ENCODE results near the gene ERG28. TPM values are rescaled to one million over a fixed set of nuclear protein-coding genes. Genes with fewer than 3 reads are reported as not detected.

Gene ERG28
- total and polyA plus RNA-seq, 2 of the 13 experiments (the other 11 are each of a cell fraction or from before 2014, with no cell fraction given) = 27.3 to 32.3 TPM

DNA sequence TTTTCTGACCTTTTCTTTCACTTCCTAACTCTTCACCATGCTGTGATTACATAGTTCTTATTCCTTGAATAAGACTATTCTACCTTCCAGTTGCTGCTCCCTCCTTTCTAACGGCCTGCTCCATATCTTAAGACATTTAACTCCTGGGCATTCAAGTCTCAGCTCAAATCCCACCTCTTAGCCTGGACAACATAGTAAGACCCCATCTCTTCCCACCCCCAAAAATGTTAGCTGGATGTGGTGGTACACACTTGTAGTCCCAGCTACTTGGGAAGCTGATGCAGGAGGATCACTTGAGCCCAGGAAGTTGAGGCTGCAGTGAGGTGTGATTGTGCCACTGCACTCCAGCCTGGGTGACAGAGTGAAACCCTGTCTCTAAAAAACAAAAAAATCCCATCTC, 10.9 kb downstream of the ERG28 start (continued):
- TF ChIP-seq, protein P1, sequence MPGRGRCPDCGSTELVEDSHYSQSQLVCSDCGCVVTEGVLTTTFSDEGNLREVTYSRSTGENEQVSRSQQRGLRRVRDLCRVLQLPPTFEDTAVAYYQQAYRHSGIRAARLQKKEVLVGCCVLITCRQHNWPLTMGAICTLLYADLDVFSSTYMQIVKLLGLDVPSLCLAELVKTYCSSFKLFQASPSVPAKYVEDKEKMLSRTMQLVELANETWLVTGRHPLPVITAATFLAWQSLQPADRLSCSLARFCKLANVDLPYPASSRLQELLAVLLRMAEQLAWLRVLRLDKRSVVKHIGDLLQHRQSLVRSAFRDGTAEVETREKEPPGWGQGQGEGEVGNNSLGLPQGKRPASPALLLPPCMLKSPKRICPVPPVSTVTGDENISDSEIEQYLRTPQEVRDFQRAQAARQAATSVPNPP (CRISPR knock-in tag; IDR thresholded peaks at IDR 0.05) = no peak

DNA sequence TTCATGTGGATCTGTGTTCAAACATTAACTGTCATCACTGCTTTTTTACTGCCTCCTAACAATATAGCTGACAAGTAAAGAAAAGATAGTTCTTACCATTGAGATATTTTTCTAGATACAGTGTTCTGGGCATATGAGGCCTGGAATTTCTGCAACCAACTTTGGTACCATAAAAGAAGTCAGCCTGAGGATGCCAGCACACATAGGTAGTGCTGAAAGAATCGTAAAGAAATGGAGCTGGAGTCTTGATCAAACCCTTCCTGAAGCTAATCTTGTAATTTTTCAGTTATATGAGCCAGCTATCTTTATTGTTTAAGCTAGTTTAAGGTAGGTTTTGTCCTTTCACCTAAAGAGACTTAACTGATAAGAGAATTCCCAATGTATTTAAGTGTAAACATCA, 11.3 kb downstream of the ERG28 start:
- ChIA-PET POLR2A (interaction anchor here (1.1 to 7.5 kb wide), 5 partner anchors 9 to 109 kb away, joined by 3 to 127 read pairs (median 15); partner anchors contain the start of genes ERG28, FLVCR2 and TTLL5), CTCF (ENCODE audit: low intra/inter-chr PET ratio, low total read pairs) (interaction anchor here (1.2 kb wide), 1 partner anchor 72 kb away, joined by 4 read pairs; no protein-coding TSS in a partner anchor)
- DNase-seq (ENCODE audit: low spot score) (no peak), FAIRE-seq (no peak), ATAC-seq (no peak)
- Histone ChIP-seq H2AFZ (ENCODE audit: low read length) (no peak overlapping the region), H3K27ac (ENCODE audit: extremely low read length, insufficient read depth, low read length) (peak overlapping the region; percentile 97), H3K4me3 (replicated peaks in 1 of 3; ENCODE audit: insufficient read depth in 1 of 3, low read depth in 2 of 3, low read length in 3 of 3) (no peak overlapping the region), H3K9ac (ENCODE audit: insufficient read depth, low read depth, low read length) (peak overlapping the region; percentile 70), H4K20me1 (ENCODE audit: insufficient read depth, low read length) (no peaks in the 10 kb centered on the region), H3K4me1 (ENCODE audit: insufficient read depth, low read length) (peaks cover 98% of the 10 kb centered on the region), H3K4me2 (ENCODE audit: low read depth, low read length) (peak overlapping the region; percentile 67; the same call in 1 of the 2 replicates), H3K36me3 (replicated peaks in 1 of 2; ENCODE audit: control insufficient read depth in 1 of 2, insufficient read depth in 2 of 2, low read length in 2 of 2) (peaks cover 0 to 10% of the 10 kb centered on the region in 2 experiments; a peak in 3 of 5 replicates), H3K79me2 (ENCODE audit: insufficient read depth, low read length) (no peaks in the 10 kb centered on the region), H3K9me3 (ENCODE audit: low read length) (no peaks in the 10 kb centered on the region), H3K27me3 (ENCODE audit: control insufficient read depth in 1 of 2, insufficient read depth in 2 of 2, low read length in 2 of 2) (no peaks in the 10 kb centered on the region)
- in situ Hi-C loops (cut with HindIII; ENCODE audit: extremely low pct_ligation_motif_present, low pct_unique_long_range_greater_than_20kb) (no loop called here), intact Hi-C loops (cut with micrococcal nuclease; ENCODE audit: unreplicated experiment) (loop anchor here (2.0 kb wide), 2 partner anchors 23 to 131 kb away; no protein-coding TSS in a partner anchor)
- WGBS (ENCODE audit: low lambda C conversion rate) = 100% methylated on average over 1 of the region's 1 CpG
- BruUV-seq (replicated peaks) = no TSS peak
- TF ChIP-seq, protein P2, sequence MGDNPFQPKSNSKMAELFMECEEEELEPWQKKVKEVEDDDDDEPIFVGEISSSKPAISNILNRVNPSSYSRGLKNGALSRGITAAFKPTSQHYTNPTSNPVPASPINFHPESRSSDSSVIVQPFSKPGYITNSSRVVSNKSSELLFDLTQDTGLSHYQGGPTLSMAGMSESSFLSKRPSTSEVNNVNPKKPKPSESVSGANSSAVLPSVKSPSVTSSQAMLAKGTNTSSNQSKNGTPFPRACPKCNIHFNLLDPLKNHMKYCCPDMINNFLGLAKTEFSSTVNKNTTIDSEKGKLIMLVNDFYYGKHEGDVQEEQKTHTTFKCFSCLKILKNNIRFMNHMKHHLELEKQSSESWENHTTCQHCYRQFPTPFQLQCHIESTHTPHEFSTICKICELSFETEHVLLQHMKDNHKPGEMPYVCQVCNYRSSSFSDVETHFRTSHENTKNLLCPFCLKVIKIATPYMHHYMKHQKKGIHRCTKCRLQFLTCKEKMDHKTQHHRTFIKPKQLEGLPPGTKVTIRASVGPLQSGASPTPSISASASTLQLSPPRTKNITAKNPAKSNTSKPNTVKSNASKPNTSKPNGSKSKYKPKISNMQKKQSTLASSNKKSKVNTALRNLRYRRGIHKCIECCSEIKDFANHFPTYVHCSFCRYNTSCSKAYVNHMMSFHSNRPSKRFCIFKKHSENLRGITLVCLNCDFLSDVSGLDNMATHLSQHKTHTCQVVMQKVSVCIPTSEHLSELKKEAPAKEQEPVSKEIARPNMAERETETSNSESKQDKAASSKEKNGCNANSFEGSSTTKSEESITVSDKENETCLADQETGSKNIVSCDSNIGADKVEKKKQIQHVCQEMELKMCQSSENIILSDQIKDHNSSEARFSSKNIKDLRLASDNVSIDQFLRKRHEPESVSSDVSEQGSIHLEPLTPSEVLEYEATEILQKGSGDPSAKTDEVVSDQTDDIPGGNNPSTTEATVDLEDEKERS (CRISPR knock-in tag; IDR thresholded peaks at IDR 0.05) = 0 out of 2 replicates have a peak, but pooled peaks have one; percentile 17
- TF ChIP-seq ERF (CRISPR knock-in tag; IDR thresholded peaks at IDR 0.05) = no peak
- peak; percentile 97 for TF ChIP-seq ZNF329 (CRISPR knock-in tag; IDR thresholded peaks at IDR 0.05; ENCODE audit: low read depth)

Measured in HepG2 (cell line).